ENCODE results near the gene LRMDA. TPM values are rescaled to one million over a fixed set of nuclear protein-coding genes. Genes with fewer than 3 reads are reported as not detected.

The LRMDA gene
- total and polyA plus RNA-seq, 12 donors, result 30.7 to 132 (median 78.1) TPM

GRCh38 chr10:75952093-75952492 is 520.7 kb downstream of the LRMDA start:
- WGBS, 4 donors, result 90 to 97% (median 93%) methylated on average over 7 of the region's 7 CpGs
- Histone ChIP-seq H3K27me3 (no peaks in the 10 kb centered on the region), H3K9me3 (replicated peaks in 1 of 3) (no peaks in the 10 kb centered on the region), H3K36me3 (replicated peaks in 1 of 2) (no peaks in the 10 kb centered on the region), H3K4me1 (replicated peaks in 1 of 2) (peaks cover 0 to 5% of the 10 kb centered on the region in 2 donors), H3K4me3 (no peak overlapping the region), H3K27ac (no peak overlapping the region)
- TF ChIP-seq POLR2A (IDR thresholded peaks at IDR 0.05) (no peak), CTCF (IDR thresholded peaks at IDR 0.05) (no peak)
- DNase-seq, result no peak
- intact Hi-C loops (cut with DNase I), result no loop called here

GRCh38 chr10:75954486-75954885 is 523.1 kb downstream of the LRMDA start:
- no peak for TF ChIP-seq CTCF (IDR thresholded peaks at IDR 0.05)
- TF ChIP-seq POLR2A (IDR thresholded peaks at IDR 0.05), result no peak
- intact Hi-C loops (cut with DNase I), result no loop called here

GRCh38 chr10:75955973-75956502 is 524.6 kb downstream of the LRMDA start:
- 77 to 90% (median 84%) methylated on average over 2 of the region's 2 CpGs for WGBS, 4 donors
- Histone ChIP-seq H3K36me3 (replicated peaks in 1 of 2) (no peaks in the 10 kb centered on the region), H3K27me3 (no peaks in the 10 kb centered on the region), H3K4me1 (replicated peaks in 1 of 2) (peaks cover 0 to 10% of the 10 kb centered on the region in 2 donors), H3K27ac (no peak overlapping the region), H3K9me3 (replicated peaks in 1 of 3) (no peaks in the 10 kb centered on the region), H3K4me3 (no peak overlapping the region)
- intact Hi-C loops (cut with DNase I), result no loop called here
- TF ChIP-seq POLR2A (IDR thresholded peaks at IDR 0.05) (no peak), CTCF (IDR thresholded peaks at IDR 0.05) (no peak)
- no peak for DNase-seq

More at GRCh38 chr10:75954486-75954885, 523.1 kb downstream of the LRMDA start:
- no peak overlapping the region for H3K27ac ChIP-seq
- no peaks in the 10 kb centered on the region for H3K27me3 ChIP-seq
- H3K4me1 ChIP-seq (replicated peaks in 1 of 2), result peaks cover 0 to 10% of the 10 kb centered on the region in 2 donors
- H3K36me3 ChIP-seq (replicated peaks in 1 of 2), result no peaks in the 10 kb centered on the region
- H3K9me3 ChIP-seq (replicated peaks in 1 of 3), result no peaks in the 10 kb centered on the region
- 82 to 95% (median 87%) methylated on average over 4 of the region's 4 CpGs for WGBS, 4 donors
- H3K4me3 ChIP-seq, result no peak overlapping the region
- no peak for DNase-seq

GRCh38 chr10:75956624-75957023 is 525.2 kb downstream of the LRMDA start:
- Histone ChIP-seq H3K27me3 (no peaks in the 10 kb centered on the region), H3K36me3 (replicated peaks in 1 of 2) (no peaks in the 10 kb centered on the region), H3K9me3 (replicated peaks in 1 of 3) (no peaks in the 10 kb centered on the region), H3K27ac (no peak overlapping the region), H3K4me3 (no peak overlapping the region), H3K4me1 (replicated peaks in 1 of 2) (peaks cover 0 to 10% of the 10 kb centered on the region in 2 donors)
- intact Hi-C loops (cut with DNase I), result no loop called here
- DNase-seq, result no peak
- TF ChIP-seq CTCF (IDR thresholded peaks at IDR 0.05) (no peak), POLR2A (IDR thresholded peaks at IDR 0.05) (no peak)
- 87 to 97% (median 94%) methylated on average over 2 of the region's 2 CpGs for WGBS, 4 donors

Measured in adrenal gland (tissue), 12 donors.